HG02884 (cell line): ENCODE measurements around the gene ABRAXAS1.
"Not testable (repeated sequence)": the region's sequence is repeated elsewhere in the genome, so short reads cannot be mapped to it uniquely, and the experiment has no call there.

ENCODE experiments used
- ATAC-seq: cut with Tn5 transposase; IDR thresholded peaks from one replicate; pipeline ENCODE4 v1.9.1; 2021; ENCODE audit warnings: mild to moderate bottlenecking, moderate library complexity; ENCODE audit not compliant: unreplicated experiment

Gene ABRAXAS1

GRCh38 chr4:83484500-83485461 is at the start of gene ABRAXAS1:
Gene ABRAXAS1 (minus strand): TSS chr4:83485100. CDS start chr4:83485072, 28 bp downstream.
- peak; percentile 96 for ATAC-seq

GRCh38 chr4:83527671-83528070 is 42.8 kb upstream of the ABRAXAS1 start:
- no peak for ATAC-seq

GRCh38 chr4:83522239-83522638 is 37.3 kb upstream of the ABRAXAS1 start:
- no peak for ATAC-seq

GRCh38 chr4:83516042-83516772 is 31.3 kb upstream of the ABRAXAS1 start:
- ATAC-seq: no peak

GRCh38 chr4:83510442-83510841 is 25.5 kb upstream of the ABRAXAS1 start:
- ATAC-seq: no peak

GRCh38 chr4:83509156-83509585 is 24.3 kb upstream of the ABRAXAS1 start:
- not testable (repeated sequence) for ATAC-seq

- no peak for ATAC-seq
Measured at GRCh38 chr4:83504996-83505395, 20.1 kb upstream of the ABRAXAS1 start.

GRCh38 chr4:83504503-83504902 is 19.6 kb upstream of the ABRAXAS1 start:
- ATAC-seq: no peak

GRCh38 chr4:83503974-83504373 is 19.1 kb upstream of the ABRAXAS1 start:
- no peak for ATAC-seq

- not testable (repeated sequence) for ATAC-seq
Measured at GRCh38 chr4:83501671-83502070, 16.8 kb upstream of the ABRAXAS1 start.

- ATAC-seq: no peak
Measured at GRCh38 chr4:83498187-83498586, 13.3 kb upstream of the ABRAXAS1 start.

GRCh38 chr4:83496085-83496917 is 11.4 kb upstream of the ABRAXAS1 start:
- ATAC-seq: not testable (repeated sequence)

GRCh38 chr4:83490876-83491450 is 6.1 kb upstream of the ABRAXAS1 start:
- peak; percentile 78 for ATAC-seq

- no peak for ATAC-seq
Measured at GRCh38 chr4:83489711-83490326, 4.9 kb upstream of the ABRAXAS1 start.

- no peak for ATAC-seq
Measured at GRCh38 chr4:83486457-83487129, 1.7 kb upstream of the ABRAXAS1 start.

- ATAC-seq: no peak
Measured at GRCh38 chr4:83473966-83474365, 10.9 kb downstream of the ABRAXAS1 start.

- ATAC-seq: no peak
Measured at GRCh38 chr4:83473423-83473822, 11.5 kb downstream of the ABRAXAS1 start.

GRCh38 chr4:83456184-83456501 is 28.8 kb downstream of the ABRAXAS1 start:
- ATAC-seq: no peak

GRCh38 chr4:83455281-83456183 is 29.4 kb downstream of the ABRAXAS1 start, which contains the start of the genes HELQ and MRPS18C:
Gene HELQ (minus strand): TSS chr4:83455823. CDS start chr4:83455693, 130 bp downstream.
Gene MRPS18C (plus strand): TSS chr4:83456058. CDS start chr4:83456078, 20 bp downstream.
- ATAC-seq: peak; percentile 91
